Mucosa of descending colon (tissue), 3 donors: Measurements from ENCODE around the gene PACRG. TPM values are rescaled to one million over a fixed set of nuclear protein-coding genes. Genes with fewer than 3 reads are reported as not detected.

Source experiments
- ATAC-seq: fragments of 200-7000 bp; cut with Tn5 transposase; one replicate; pipeline ENCODE4 v1.9.1; 2020; ENCODE audit warnings: mild to moderate bottlenecking, moderate library complexity
- DNase-seq, 3 donors: peaks; one replicate each; pipeline ENCODE4 v3.0.0-alpha.2; 2020
- H3K36me3 ChIP-seq: fragments of 200-600 bp; one replicate; pipeline ENCODE4 v1.8.0; 2021; ENCODE audit warnings: low read depth, mild to moderate bottlenecking
- H3K4me1 ChIP-seq: fragments of 200-600 bp; one replicate; pipeline ENCODE4 v1.8.0; 2021; ENCODE audit warnings: low read depth, mild to moderate bottlenecking
- H3K4me3 ChIP-seq: fragments of 200-600 bp; one replicate; pipeline ENCODE4 v1.8.0; 2021; ENCODE audit warnings: mild to moderate bottlenecking
- H3K9me3 ChIP-seq: fragments of 200-600 bp; one replicate; pipeline ENCODE4 v1.8.0; 2021; ENCODE audit warnings: mild to moderate bottlenecking
- CTCF ChIP-seq: fragments of 200-600 bp; IDR thresholded peaks from one replicate; pipeline ENCODE4 v1.8.0; 2022; ENCODE audit warnings: antibody characterized with exemption, mild to moderate bottlenecking
- intact Hi-C, 2 donors: fragments of 100-400 bp; cut with DNase I in 1 of 2; cut with micrococcal nuclease in 1 of 2; formaldehyde crosslinking; loops; one replicate each; pipeline versions ENCODE4 v1.11.0 to v1.11.1; 2022; cut with DNase I, micrococcal nuclease
- total RNA-seq, 3 donors: library from RNA; stranded (reverse); fragmentation: NEBNext Ultra II Directional in 2 of 3; extraction: Animal tissue kit (Norgen Biotek cat#: 25700) in 2 of 3; gene quantifications; one replicate each; pipeline versions ENCODE4 v1.2.1 to v1.2.4, GENCODE V29; 2021 to 2023
- donor health status: DM: no; HTN: no; CAD: no; lungs with moderate emphysema.
- donor health status: DM: no; HTN: no; CAD: no.
- donor health status: DM: no; HTN: yes; CAD: no.

Gene PACRG
- total RNA-seq, 3 donors from 2014 or later = 1.1 to 1.5 (median 1.3) TPM

- no peak for TF ChIP-seq CTCF
- intact Hi-C loops = no loop called here
- no peaks in the 10 kb centered on the region for H3K4me1 ChIP-seq
- H3K36me3 ChIP-seq = no peaks in the 10 kb centered on the region
- DNase-seq (no peak), ATAC-seq (no peak)
- H3K4me3 ChIP-seq = no peak overlapping the region
- H3K9me3 ChIP-seq = no peaks in the 10 kb centered on the region
Measured at GRCh38 chr6:163085426-163085825, 357.7 kb downstream of the PACRG start.

- no peak for TF ChIP-seq CTCF
- no peak for ATAC-seq
Measured at GRCh38 chr6:163085861-163086623, 358.3 kb downstream of the PACRG start.

GRCh38 chr6:163086624-163086920 lies 358.8 kb downstream of the PACRG start:
- Histone ChIP-seq H3K9me3 (no peaks in the 10 kb centered on the region), H3K4me3 (no peak overlapping the region), H3K36me3 (no peaks in the 10 kb centered on the region), H3K4me1 (no peaks in the 10 kb centered on the region)
- TF ChIP-seq CTCF = no peak
- no peak for ATAC-seq
- no peak for DNase-seq
- intact Hi-C loops = no loop called here

More at GRCh38 chr6:163085861-163086623, 358.3 kb downstream of the PACRG start:
- intact Hi-C loops = no loop called here
- Histone ChIP-seq H3K4me1 (no peaks in the 10 kb centered on the region), H3K36me3 (no peaks in the 10 kb centered on the region), H3K9me3 (no peaks in the 10 kb centered on the region), H3K4me3 (no peak overlapping the region)
- DNase-seq = no peak

- DNase-seq (no peak), ATAC-seq (no peak)
- H3K4me1 ChIP-seq = no peaks in the 10 kb centered on the region
- H3K9me3 ChIP-seq = no peaks in the 10 kb centered on the region
- H3K36me3 ChIP-seq = no peaks in the 10 kb centered on the region
- intact Hi-C loops = no loop called here
- no peak for TF ChIP-seq CTCF
- H3K4me3 ChIP-seq = no peak overlapping the region
Measured at GRCh38 chr6:163087981-163088380, 360.2 kb downstream of the PACRG start.

GRCh38 chr6:163092876-163093275 lies 365.1 kb downstream of the PACRG start:
- intact Hi-C loops = no loop called here
- TF ChIP-seq CTCF = no peak
- no peaks in the 10 kb centered on the region for H3K4me1 ChIP-seq
- H3K36me3 ChIP-seq = no peaks in the 10 kb centered on the region
- ATAC-seq (no peak), DNase-seq (no peak)
- no peaks in the 10 kb centered on the region for H3K9me3 ChIP-seq
- no peak overlapping the region for H3K4me3 ChIP-seq

- Histone ChIP-seq H3K4me1 (no peaks in the 10 kb centered on the region), H3K36me3 (no peaks in the 10 kb centered on the region), H3K9me3 (peaks cover 7% of the 10 kb centered on the region), H3K4me3 (no peak overlapping the region)
- DNase-seq = no peak
- no peak for ATAC-seq
- intact Hi-C loops = no loop called here
- no peak for TF ChIP-seq CTCF
Measured at GRCh38 chr6:163094881-163095280, 367.1 kb downstream of the PACRG start.
